ENCODE data around the gene MACIR. TPM values are rescaled to one million over a fixed set of nuclear protein-coding genes. Genes with fewer than 3 reads are reported as not detected.

The MACIR gene
- total and polyA plus RNA-seq, 2 of the 13 experiments (the other 11 are each of a cell fraction or from before 2014, with no cell fraction given), result 2.4 to 4.4 TPM

DNA sequence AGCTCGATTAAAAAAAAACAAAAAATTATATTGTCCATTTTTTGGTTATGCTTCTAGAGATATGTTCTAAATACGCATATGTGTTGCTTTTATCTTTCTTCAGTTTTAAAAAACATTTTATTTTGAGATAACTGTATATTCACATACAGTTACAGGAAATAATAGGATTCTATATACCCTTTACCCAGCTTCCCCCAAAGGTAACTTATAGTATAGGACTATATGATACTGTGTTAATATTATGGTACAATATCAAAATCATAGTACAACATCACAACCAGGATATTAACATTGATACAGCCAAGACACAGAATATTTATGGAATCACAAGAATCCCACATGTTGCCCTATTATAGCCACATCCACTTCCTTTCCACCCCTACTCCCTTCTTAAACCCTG, 9.5 kb upstream of the MACIR start (continued):
- TF ChIP-seq, protein P1, sequence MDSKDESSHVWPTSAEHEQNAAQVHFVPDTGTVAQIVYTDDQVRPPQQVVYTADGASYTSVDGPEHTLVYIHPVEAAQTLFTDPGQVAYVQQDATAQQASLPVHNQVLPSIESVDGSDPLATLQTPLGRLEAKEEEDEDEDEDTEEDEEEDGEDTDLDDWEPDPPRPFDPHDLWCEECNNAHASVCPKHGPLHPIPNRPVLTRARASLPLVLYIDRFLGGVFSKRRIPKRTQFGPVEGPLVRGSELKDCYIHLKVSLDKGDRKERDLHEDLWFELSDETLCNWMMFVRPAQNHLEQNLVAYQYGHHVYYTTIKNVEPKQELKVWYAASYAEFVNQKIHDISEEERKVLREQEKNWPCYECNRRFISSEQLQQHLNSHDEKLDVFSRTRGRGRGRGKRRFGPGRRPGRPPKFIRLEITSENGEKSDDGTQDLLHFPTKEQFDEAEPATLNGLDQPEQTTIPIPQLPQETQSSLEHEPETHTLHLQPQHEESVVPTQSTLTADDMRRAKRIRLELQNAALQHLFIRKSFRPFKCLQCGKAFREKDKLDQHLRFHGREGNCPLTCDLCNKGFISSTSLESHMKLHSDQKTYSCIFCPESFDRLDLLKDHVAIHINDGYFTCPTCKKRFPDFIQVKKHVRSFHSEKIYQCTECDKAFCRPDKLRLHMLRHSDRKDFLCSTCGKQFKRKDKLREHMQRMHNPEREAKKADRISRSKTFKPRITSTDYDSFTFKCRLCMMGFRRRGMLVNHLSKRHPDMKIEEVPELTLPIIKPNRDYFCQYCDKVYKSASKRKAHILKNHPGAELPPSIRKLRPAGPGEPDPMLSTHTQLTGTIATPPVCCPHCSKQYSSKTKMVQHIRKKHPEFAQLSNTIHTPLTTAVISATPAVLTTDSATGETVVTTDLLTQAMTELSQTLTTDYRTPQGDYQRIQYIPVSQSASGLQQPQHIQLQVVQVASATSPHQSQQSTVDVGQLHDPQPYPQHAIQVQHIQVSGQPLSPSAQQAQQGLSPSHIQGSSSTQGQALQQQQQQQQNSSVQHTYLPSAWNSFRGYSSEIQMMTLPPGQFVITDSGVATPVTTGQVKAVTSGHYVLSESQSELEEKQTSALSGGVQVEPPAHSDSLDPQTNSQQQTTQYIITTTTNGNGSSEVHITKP (CRISPR knock-in tag; IDR thresholded peaks at IDR 0.05; ENCODE audit: low read depth), result no peak
- TF ChIP-seq MAFG (CRISPR knock-in tag; IDR thresholded peaks at IDR 0.05), result no peak
- no peak for TF ChIP-seq ISX (CRISPR knock-in tag; conservative IDR thresholded peaks at IDR 0.05)
- TF ChIP-seq, protein P2, sequence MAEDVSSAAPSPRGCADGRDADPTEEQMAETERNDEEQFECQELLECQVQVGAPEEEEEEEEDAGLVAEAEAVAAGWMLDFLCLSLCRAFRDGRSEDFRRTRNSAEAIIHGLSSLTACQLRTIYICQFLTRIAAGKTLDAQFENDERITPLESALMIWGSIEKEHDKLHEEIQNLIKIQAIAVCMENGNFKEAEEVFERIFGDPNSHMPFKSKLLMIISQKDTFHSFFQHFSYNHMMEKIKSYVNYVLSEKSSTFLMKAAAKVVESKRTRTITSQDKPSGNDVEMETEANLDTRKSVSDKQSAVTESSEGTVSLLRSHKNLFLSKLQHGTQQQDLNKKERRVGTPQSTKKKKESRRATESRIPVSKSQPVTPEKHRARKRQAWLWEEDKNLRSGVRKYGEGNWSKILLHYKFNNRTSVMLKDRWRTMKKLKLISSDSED (CRISPR knock-in tag; IDR thresholded peaks at IDR 0.05), result no peak
- no peak for TF ChIP-seq SP140L (CRISPR knock-in tag; IDR thresholded peaks at IDR 0.05; ENCODE audit: borderline replicate concordance)
- TF ChIP-seq, protein P3, sequence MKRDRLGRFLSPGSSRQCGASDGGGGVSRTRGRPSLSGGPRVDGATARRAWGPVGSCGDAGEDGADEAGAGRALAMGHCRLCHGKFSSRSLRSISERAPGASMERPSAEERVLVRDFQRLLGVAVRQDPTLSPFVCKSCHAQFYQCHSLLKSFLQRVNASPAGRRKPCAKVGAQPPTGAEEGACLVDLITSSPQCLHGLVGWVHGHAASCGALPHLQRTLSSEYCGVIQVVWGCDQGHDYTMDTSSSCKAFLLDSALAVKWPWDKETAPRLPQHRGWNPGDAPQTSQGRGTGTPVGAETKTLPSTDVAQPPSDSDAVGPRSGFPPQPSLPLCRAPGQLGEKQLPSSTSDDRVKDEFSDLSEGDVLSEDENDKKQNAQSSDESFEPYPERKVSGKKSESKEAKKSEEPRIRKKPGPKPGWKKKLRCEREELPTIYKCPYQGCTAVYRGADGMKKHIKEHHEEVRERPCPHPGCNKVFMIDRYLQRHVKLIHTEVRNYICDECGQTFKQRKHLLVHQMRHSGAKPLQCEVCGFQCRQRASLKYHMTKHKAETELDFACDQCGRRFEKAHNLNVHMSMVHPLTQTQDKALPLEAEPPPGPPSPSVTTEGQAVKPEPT (CRISPR knock-in tag; IDR thresholded peaks at IDR 0.05; ENCODE audit: low read depth), result no peak
- TF ChIP-seq RAD21 (CRISPR knock-in tag; IDR thresholded peaks at IDR 0.05), result no peak
- TF ChIP-seq, protein P4, sequence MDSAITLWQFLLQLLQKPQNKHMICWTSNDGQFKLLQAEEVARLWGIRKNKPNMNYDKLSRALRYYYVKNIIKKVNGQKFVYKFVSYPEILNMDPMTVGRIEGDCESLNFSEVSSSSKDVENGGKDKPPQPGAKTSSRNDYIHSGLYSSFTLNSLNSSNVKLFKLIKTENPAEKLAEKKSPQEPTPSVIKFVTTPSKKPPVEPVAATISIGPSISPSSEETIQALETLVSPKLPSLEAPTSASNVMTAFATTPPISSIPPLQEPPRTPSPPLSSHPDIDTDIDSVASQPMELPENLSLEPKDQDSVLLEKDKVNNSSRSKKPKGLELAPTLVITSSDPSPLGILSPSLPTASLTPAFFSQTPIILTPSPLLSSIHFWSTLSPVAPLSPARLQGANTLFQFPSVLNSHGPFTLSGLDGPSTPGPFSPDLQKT (CRISPR knock-in tag; IDR thresholded peaks at IDR 0.05; ENCODE audit: borderline replicate concordance), result no peak
- no peak for TF ChIP-seq SMAD9 (CRISPR knock-in tag; IDR thresholded peaks at IDR 0.05)

Data from HepG2 (cell line).